HepG2 (cell line): Measurements from ENCODE around the gene NCBP2. TPM values are rescaled to one million over a fixed set of nuclear protein-coding genes. Genes with fewer than 3 reads are reported as not detected.

Experiments
- ATM ChIP-seq: fragments of 450-650 bp; IDR thresholded peaks from 2 replicates; pipeline ENCODE4 v1.7.1; 2017; ENCODE audit warnings: mild to moderate bottlenecking, borderline replicate concordance
- DNMT1 ChIP-seq: sonication (generic); formaldehyde crosslinking; IDR thresholded peaks from 2 replicates; pipeline ENCODE4 v1.5.1; 2020; ENCODE audit warnings: mild to moderate bottlenecking, missing genetic modification reagents
- HNRNPL ChIP-seq: fragments of 200-400 bp; formaldehyde crosslinking; IDR thresholded peaks from 2 replicates; pipeline ENCODE4 v1.6.1; 2017; ENCODE audit warnings: mild to moderate bottlenecking, low read depth, low read length
- HOXD1 ChIP-seq: sonication (generic); formaldehyde crosslinking; IDR thresholded peaks from 2 replicates; pipeline ENCODE4 v1.5.0; 2020; ENCODE audit warnings: missing genetic modification reagents
- TBX2 ChIP-seq: sonication (generic); formaldehyde crosslinking; IDR thresholded peaks from 2 replicates; pipeline ENCODE4 v1.5.0; 2020; ENCODE audit warnings: missing genetic modification reagents, mild to moderate bottlenecking, borderline replicate concordance
- ZBTB7A ChIP-seq: sonication (generic); formaldehyde crosslinking; IDR thresholded peaks from 2 replicates; pipeline ENCODE4 v1.8.0; 2022; ENCODE audit warnings: mild to moderate bottlenecking, missing genetic modification reagents
- ZIK1 ChIP-seq: sonication (generic); formaldehyde crosslinking; IDR thresholded peaks from 2 replicates; pipeline ENCODE4 v1.5.0; 2020; ENCODE audit warnings: mild to moderate bottlenecking, low read depth, missing genetic modification reagents, borderline replicate concordance
- ZNF274 ChIP-seq: sonication (generic); formaldehyde crosslinking; IDR thresholded peaks from 2 replicates; pipeline ENCODE4 v1.5.1; 2020; ENCODE audit warnings: mild to moderate bottlenecking, missing genetic modification reagents
- ZNF343 ChIP-seq: sonication (generic); formaldehyde crosslinking; IDR thresholded peaks from 2 replicates; pipeline ENCODE4 v1.4.0; 2020; ENCODE audit warnings: mild to moderate bottlenecking, missing genetic modification reagents
- ZNF431 ChIP-seq: sonication (generic); formaldehyde crosslinking; IDR thresholded peaks from 2 replicates; pipeline ENCODE4 v1.9.0; 2022; ENCODE audit warnings: missing genetic modification reagents, low read depth, mild to moderate bottlenecking, borderline replicate concordance
- ZNF543 ChIP-seq: sonication (generic); formaldehyde crosslinking; IDR thresholded peaks from 2 replicates; pipeline ENCODE4 v1.4.0; 2020; ENCODE audit warnings: mild to moderate bottlenecking, missing genetic modification reagents
- ZNF660 ChIP-seq: sonication (generic); formaldehyde crosslinking; IDR thresholded peaks from 2 replicates; pipeline ENCODE4 v1.5.1; 2020; ENCODE audit warnings: mild to moderate bottlenecking, low read depth, missing genetic modification reagents, borderline replicate concordance
- ZNF720 ChIP-seq: sonication (generic); formaldehyde crosslinking; IDR thresholded peaks from 2 replicates; pipeline ENCODE4 v1.4.0; 2020; ENCODE audit warnings: missing genetic modification reagents
- ZNF776 ChIP-seq: sonication (generic); formaldehyde crosslinking; IDR thresholded peaks from 2 replicates; pipeline ENCODE4 v1.4.0; 2020; ENCODE audit warnings: mild to moderate bottlenecking, missing genetic modification reagents
- ZNF816 ChIP-seq: sonication (generic); formaldehyde crosslinking; IDR thresholded peaks from 2 replicates; pipeline ENCODE4 v1.8.0; 2022; ENCODE audit warnings: missing genetic modification reagents, mild to moderate bottlenecking, borderline replicate concordance
- ZZZ3 ChIP-seq: sonication (generic); formaldehyde crosslinking; IDR thresholded peaks from 2 replicates; pipeline ENCODE4 v1.4.0; 2020; ENCODE audit warnings: missing genetic modification reagents, mild to moderate bottlenecking, borderline replicate concordance
- polyA plus RNA-seq, 8 experiments: library from polyadenylated mRNA; depleted of rRNA in 3 of 8; stranded (reverse) in 7 of 8; unstranded in 1 of 8; fragments of >200 nt; fragmentation: Illumina TruSeq in 4 of 8; extraction: Trizol in 4 of 8; gene quantifications; 2 replicates each; pipeline versions ENCODE4 v1.2.1 to v1.2.3, GENCODE V29; 2011 to 2016; ENCODE audit warnings: low read depth in 4 of 8, missing spikeins in 1 of 8, mixed read lengths in 1 of 8; ENCODE audit not compliant: insufficient read depth in 1 of 8
- total RNA-seq, 5 experiments: library from RNA; depleted of rRNA; stranded (reverse); fragments of >200 nt; fragmentation: Illumina TruSeq; extraction: Trizol; gene quantifications; 2 replicates each; pipeline ENCODE4 v1.2.3, GENCODE V29; 2016; ENCODE audit warnings: low read depth in 1 of 5
- TF ChIP-seq, protein P1 (sequence below): sonication (generic); formaldehyde crosslinking; IDR thresholded peaks from 2 replicates; pipeline ENCODE4 v1.5.1; 2020; ENCODE audit warnings: mild to moderate bottlenecking, moderate library complexity, missing genetic modification reagents
- TF ChIP-seq, protein P2 (sequence below): IDR thresholded peaks from 2 replicates; pipeline ENCODE4 v1.6.1; 2016; ENCODE audit warnings: low read depth, borderline replicate concordance
- TF ChIP-seq, protein P3 (sequence below): sonication (generic); formaldehyde crosslinking; IDR thresholded peaks from 2 replicates; pipeline ENCODE4 v1.8.0; 2022; ENCODE audit warnings: mild to moderate bottlenecking, missing genetic modification reagents
- TF ChIP-seq, protein P4 (sequence below): IDR thresholded peaks from 2 replicates; pipeline ENCODE4 v1.6.1; 2018; ENCODE audit warnings: missing genetic modification reagents, mild to moderate bottlenecking, missing compliant biosample characterization
- TF ChIP-seq, protein P5 (sequence below): sonication (generic); formaldehyde crosslinking; IDR thresholded peaks from 2 replicates; pipeline ENCODE4 v1.8.0; 2022; ENCODE audit warnings: mild to moderate bottlenecking, missing genetic modification reagents, moderate library complexity
- TF ChIP-seq, protein P6 (sequence below): sonication (generic); formaldehyde crosslinking; IDR thresholded peaks from 2 replicates; pipeline ENCODE4 v1.5.0; 2020; ENCODE audit warnings: missing genetic modification reagents, mild to moderate bottlenecking, borderline replicate concordance

NCBP2 gene
- total and polyA plus RNA-seq, 2 of the 13 experiments (the other 11 are each of a cell fraction or from before 2014, with no cell fraction given) = 58.7 to 95.5 TPM

DNA sequence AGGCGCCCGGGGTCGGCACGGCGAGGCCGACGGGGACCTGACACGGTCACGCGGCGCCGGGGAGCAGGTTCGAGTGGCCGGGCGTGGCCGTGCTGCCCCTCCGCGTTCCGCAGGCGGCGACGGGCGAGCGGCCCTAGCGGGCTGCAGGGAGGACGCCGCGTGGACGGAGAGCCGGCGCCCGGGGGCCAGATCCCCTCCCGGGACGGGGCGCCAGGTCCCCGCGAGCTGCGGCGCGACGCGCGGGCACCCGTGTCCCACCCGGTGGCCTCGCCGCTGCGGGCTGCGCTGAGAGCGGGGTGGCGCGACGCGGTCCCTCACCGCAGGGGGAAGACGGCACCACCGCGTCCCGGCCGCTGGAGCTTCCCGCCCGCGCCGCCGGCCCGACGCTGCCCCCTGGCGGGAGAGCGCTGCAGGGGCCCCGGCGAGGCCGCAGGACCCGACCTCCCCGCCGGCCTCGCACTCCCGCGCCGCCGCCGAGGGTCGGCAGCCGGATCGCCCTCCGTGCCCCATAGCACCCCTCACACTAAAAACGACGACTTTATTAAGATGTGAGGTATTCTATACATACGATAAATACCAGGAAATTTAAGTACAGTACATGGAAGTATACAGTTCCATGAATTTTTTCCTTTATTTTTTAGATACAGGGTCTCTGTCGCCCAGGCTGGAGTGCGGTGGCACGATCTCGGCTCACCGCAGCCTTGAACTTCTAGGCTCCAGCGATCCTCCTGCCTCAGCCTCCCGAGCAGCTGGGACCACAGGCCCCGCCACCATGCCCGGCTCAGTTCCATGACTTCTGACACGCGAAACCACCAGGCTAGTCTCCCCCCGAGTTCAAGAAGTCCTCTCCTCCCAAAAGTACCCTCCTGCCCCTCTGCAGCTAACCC lies 27.6 kb upstream of the NCBP2 start (continued):
- TF ChIP-seq HNRNPL (no peak), ZNF720 (CRISPR knock-in tag) (no peak), TBX2 (CRISPR knock-in tag) (no peak), ATM (no peak), ZBTB7A (CRISPR knock-in tag) (no peak), HOXD1 (CRISPR knock-in tag) (no peak), ZZZ3 (CRISPR knock-in tag) (no peak), ZNF816 (CRISPR knock-in tag) (no peak; the same call in 1 of the 2 replicates), ZNF274 (CRISPR knock-in tag) (no peak; the same call in 1 of the 2 replicates), ZNF776 (CRISPR knock-in tag) (0 out of 2 replicates have a peak, but pooled peaks have one; percentile 76), DNMT1 (0 out of 2 replicates have a peak, but pooled peaks have one; percentile 26), ZNF660 (CRISPR knock-in tag) (no peak), ZNF543 (CRISPR knock-in tag) (no peak; the same call in 1 of the 2 replicates), ZNF431 (CRISPR knock-in tag) (peak; percentile 89), ZNF343 (CRISPR knock-in tag) (no peak), ZIK1 (CRISPR knock-in tag) (0 out of 2 replicates have a peak, but pooled peaks have one; percentile 22)
- TF ChIP-seq, protein P1, sequence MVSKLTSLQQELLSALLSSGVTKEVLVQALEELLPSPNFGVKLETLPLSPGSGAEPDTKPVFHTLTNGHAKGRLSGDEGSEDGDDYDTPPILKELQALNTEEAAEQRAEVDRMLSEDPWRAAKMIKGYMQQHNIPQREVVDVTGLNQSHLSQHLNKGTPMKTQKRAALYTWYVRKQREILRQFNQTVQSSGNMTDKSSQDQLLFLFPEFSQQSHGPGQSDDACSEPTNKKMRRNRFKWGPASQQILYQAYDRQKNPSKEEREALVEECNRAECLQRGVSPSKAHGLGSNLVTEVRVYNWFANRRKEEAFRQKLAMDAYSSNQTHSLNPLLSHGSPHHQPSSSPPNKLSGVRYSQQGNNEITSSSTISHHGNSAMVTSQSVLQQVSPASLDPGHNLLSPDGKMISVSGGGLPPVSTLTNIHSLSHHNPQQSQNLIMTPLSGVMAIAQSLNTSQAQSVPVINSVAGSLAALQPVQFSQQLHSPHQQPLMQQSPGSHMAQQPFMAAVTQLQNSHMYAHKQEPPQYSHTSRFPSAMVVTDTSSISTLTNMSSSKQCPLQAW (CRISPR knock-in tag) = no peak
- TF ChIP-seq, protein P2, sequence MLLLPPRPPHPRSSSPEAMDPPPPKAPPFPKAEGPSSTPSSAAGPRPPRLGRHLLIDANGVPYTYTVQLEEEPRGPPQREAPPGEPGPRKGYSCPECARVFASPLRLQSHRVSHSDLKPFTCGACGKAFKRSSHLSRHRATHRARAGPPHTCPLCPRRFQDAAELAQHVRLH (CRISPR knock-in tag) = no peak
- TF ChIP-seq, protein P3, sequence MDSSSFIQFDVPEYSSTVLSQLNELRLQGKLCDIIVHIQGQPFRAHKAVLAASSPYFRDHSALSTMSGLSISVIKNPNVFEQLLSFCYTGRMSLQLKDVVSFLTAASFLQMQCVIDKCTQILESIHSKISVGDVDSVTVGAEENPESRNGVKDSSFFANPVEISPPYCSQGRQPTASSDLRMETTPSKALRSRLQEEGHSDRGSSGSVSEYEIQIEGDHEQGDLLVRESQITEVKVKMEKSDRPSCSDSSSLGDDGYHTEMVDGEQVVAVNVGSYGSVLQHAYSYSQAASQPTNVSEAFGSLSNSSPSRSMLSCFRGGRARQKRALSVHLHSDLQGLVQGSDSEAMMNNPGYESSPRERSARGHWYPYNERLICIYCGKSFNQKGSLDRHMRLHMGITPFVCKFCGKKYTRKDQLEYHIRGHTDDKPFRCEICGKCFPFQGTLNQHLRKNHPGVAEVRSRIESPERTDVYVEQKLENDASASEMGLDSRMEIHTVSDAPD (CRISPR knock-in tag) = no peak
- TF ChIP-seq, protein P4, sequence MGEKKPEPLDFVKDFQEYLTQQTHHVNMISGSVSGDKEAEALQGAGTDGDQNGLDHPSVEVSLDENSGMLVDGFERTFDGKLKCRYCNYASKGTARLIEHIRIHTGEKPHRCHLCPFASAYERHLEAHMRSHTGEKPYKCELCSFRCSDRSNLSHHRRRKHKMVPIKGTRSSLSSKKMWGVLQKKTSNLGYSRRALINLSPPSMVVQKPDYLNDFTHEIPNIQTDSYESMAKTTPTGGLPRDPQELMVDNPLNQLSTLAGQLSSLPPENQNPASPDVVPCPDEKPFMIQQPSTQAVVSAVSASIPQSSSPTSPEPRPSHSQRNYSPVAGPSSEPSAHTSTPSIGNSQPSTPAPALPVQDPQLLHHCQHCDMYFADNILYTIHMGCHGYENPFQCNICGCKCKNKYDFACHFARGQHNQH = peak; percentile 30; the same call in 1 of the 2 replicates
- TF ChIP-seq, protein P5, sequence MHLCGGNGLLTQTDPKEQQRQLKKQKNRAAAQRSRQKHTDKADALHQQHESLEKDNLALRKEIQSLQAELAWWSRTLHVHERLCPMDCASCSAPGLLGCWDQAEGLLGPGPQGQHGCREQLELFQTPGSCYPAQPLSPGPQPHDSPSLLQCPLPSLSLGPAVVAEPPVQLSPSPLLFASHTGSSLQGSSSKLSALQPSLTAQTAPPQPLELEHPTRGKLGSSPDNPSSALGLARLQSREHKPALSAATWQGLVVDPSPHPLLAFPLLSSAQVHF (CRISPR knock-in tag) = no peak
- TF ChIP-seq, protein P6, sequence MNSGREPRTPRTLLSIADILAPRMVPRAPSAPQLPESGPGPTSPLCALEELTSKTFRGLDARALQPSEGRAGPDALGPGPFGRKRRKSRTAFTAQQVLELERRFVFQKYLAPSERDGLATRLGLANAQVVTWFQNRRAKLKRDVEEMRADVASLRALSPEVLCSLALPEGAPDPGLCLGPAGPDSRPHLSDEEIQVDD (CRISPR knock-in tag) = peak; percentile 52; the same call in 1 of the 2 replicates
